ENCODE results near the gene BAD. TPM values are rescaled to one million over a fixed set of nuclear protein-coding genes. Genes with fewer than 3 reads are reported as not detected.
"Not testable (repeated sequence)": the region's sequence is repeated elsewhere in the genome, so short reads cannot be mapped to it uniquely, and the experiment has no call there.

The BAD gene
- total RNA-seq, 1 donor from 2014 or later: 156 TPM

DNA sequence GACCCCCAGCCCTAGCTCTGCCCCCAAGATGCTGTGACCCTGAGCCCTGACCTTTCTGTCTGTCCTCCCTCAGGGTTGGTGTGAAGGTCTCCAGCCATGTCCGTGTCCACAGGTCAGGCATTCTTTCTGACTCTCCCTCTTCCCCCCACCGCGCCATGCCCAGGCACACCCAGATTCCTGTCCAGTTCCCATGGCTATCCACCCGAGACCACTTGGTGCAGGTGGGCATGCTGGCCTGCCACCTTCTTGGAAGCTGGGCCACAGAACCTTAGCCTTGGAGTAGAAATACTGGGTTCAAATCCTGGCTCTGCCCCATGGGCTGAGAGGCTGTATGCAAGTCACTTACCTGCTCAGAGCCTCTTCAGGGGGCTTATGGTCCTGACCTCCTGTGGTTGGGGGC is 35.4 kb downstream of the BAD start:
- TF ChIP-seq, protein P1, sequence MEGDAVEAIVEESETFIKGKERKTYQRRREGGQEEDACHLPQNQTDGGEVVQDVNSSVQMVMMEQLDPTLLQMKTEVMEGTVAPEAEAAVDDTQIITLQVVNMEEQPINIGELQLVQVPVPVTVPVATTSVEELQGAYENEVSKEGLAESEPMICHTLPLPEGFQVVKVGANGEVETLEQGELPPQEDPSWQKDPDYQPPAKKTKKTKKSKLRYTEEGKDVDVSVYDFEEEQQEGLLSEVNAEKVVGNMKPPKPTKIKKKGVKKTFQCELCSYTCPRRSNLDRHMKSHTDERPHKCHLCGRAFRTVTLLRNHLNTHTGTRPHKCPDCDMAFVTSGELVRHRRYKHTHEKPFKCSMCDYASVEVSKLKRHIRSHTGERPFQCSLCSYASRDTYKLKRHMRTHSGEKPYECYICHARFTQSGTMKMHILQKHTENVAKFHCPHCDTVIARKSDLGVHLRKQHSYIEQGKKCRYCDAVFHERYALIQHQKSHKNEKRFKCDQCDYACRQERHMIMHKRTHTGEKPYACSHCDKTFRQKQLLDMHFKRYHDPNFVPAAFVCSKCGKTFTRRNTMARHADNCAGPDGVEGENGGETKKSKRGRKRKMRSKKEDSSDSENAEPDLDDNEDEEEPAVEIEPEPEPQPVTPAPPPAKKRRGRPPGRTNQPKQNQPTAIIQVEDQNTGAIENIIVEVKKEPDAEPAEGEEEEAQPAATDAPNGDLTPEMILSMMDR (conservative IDR thresholded peaks at IDR 0.05; ENCODE audit: low read depth, low read length): no peak
- H3K4me3 ChIP-seq (ENCODE audit: low read depth, low read length): no peak overlapping the region
- no peak for DNase-seq (ENCODE audit: low read depth)

DNA sequence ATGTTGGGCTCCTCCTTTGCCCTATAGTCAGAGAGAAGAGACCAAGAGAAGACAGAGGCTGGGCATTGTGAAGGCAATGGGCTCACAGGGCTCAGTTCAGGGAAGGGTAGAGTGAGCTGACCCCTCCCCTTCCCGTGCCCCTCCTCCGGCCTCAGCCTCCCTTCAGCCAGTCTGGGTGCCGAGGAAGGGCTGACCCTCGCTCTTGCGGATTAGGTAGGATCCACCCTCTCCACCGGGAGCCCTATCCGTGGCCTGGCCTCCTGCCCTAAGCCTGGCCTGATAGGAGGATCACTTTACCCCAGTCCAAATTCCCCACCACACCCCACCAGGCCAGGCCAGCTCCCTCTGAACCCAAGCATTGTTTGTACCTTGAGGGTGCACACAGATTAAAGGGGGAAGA is 35.9 kb downstream of the BAD start:
- H3K4me3 ChIP-seq (ENCODE audit: low read depth, low read length): no peak overlapping the region
- TF ChIP-seq, protein P1 (conservative IDR thresholded peaks at IDR 0.05; ENCODE audit: low read depth, low read length): no peak
- DNase-seq (ENCODE audit: low read depth): no peak

DNA sequence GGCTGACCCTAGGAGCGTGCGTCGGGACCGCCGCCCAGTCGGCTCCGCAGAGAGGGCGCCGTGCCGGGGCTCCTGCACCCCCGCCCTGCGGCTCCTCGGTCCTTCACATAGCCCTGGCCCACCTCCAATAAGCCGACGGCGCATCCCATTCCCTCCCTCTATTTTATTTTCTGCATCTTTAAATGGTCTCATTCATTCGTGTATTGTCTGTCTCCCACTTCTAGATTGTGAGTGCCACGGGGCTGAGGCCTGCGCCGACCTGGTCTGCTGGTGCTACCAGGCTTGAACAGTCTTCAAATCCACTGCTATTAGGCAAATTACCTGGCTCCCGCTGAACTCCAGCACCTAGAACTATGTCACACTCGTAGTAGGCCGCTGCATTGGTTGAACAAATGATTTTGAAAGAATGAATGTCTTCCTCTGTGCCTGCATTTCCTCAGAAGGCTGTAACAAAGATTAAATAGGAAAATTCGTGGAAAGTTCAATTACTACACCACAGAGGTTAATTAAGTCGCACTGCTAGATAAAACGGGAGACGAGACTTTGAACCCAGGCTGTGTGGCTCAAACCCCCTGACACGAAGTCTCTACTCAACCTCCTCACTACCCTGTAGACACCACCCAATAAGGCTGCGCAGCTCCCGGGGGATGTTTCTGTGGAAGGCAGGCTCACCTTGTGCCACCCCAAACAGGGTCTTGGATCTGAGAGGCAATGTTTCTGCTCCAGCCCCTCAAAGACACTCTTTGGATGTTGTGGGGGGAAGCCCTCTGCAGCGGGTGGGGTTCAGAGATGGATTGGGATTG is 36.5 kb downstream of the BAD start:
- DNase-seq (ENCODE audit: low read depth): no peak
- TF ChIP-seq, protein P1 (conservative IDR thresholded peaks at IDR 0.05; ENCODE audit: low read depth, low read length): no peak
- H3K4me3 ChIP-seq (ENCODE audit: low read depth, low read length): peak overlapping the region; percentile 90

DNA sequence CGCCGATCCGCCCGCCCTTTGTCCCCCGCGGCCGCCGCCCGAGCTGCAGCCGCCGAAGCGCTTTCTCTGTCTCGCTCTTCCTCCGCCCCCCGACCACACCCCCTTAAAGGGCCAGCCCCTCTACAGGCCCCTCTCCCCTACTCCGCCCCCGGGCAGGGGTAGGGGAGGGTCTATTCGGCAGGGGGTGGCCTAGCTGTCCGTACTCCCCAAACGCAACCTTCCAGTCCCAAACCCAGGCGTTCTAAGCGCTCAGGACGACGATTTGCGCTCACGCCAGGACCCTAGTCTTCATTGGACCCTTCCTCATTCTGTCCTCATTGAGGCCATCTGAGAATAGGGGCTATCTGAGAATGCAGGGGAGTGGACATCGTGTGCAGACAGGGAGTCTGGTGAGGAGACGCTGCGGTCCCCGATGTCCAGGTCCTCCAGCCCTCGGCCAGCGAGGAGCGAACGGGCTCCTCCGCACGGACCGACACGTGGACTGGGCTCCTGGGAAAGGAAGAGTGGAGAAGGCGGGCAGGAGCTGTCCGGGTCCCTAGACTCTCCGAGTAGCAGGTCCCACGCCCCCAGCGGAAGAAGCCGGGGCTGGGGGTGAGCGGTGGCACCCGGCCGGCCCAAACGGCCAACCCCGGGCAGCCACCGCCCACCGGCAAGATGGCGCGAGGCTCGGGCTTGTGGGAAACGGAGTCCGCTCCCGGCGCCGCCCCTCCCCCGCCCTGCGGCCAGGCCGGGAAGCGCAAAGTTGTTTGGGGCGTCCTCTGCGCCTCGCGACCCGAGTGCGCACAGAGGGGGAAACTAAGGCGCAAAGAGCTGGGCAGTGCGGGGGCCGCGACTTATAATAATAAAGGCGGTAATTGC is 37.4 kb downstream of the BAD start, which contains the start of gene PPP1R14B:
Gene PPP1R14B (minus strand): TSS at position 73 of the 858 bp plus-strand sequence. CDS start 270 bp downstream, outside the sequence.
- TF ChIP-seq, protein P1 (conservative IDR thresholded peaks at IDR 0.05; ENCODE audit: low read depth, low read length): no peak
- H3K4me3 ChIP-seq (ENCODE audit: low read depth, low read length): peak within 1 kb of the TSS; percentile 95
- DNase-seq (ENCODE audit: low read depth): no peak

DNA sequence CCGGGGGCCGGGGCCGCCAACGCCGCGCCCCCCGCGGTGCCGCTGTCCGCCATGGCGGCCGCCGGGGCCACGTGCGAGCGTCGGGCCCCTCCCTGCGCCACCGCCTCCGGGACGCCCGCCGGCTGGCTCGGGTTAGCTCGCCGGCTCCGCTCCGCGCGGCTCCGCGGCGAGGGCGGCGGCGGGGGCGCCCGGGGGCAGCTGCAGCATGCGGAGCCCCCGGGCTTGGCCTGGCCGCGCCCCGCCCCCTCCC is 37.9 kb downstream of the BAD start:
- H3K4me3 ChIP-seq (ENCODE audit: low read depth, low read length): peak overlapping the region; percentile 95

DNA sequence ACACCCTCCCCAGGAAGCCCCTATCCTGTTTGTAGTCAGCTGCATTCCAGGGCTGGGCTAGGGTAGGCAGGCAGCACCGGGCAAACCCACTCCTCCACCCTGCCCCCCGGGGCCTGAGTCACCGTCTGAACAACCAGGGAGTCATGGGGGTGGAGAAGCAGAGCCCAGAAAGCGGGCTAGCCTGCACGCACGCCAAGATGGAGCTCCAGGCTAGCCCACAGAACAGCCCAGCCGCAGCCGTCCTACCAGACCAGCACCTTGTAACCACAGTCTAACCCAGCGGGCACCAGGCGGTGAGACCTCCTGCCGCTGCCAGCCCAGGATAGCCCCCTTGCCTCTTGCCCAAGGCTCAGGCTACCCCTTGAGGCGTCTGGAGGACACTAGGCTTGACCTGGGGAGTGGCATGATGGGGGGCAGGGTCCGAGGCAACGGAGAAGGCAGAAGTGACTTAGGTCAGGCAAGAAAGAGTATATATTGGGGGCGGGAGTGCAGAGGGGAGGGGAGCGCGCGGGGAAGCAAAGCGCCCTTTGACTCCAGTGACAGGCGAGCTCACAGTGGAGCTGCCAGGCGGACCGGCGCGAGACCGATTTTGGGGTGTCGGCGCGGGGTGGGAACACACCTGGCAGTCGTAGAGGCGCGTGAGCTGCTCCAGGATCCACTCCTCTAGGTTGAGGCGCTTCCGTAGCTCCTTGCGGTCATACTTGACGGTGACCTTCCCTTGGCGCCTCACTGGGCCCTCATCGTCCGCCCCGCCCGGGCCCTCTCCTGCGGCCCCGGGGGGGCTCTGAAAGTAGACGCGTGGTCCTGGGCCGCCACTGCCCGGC is 38.5 kb downstream of the BAD start:
- H3K4me3 ChIP-seq (ENCODE audit: low read depth, low read length): peak overlapping the region; percentile 95
- TF ChIP-seq, protein P1 (conservative IDR thresholded peaks at IDR 0.05; ENCODE audit: low read depth, low read length): no peak
- DNase-seq (ENCODE audit: low read depth): no peak

More for the DNA sequence above, 37.9 kb downstream of the BAD start:
- not testable (repeated sequence) for DNase-seq (ENCODE audit: low read depth)

DNA sequence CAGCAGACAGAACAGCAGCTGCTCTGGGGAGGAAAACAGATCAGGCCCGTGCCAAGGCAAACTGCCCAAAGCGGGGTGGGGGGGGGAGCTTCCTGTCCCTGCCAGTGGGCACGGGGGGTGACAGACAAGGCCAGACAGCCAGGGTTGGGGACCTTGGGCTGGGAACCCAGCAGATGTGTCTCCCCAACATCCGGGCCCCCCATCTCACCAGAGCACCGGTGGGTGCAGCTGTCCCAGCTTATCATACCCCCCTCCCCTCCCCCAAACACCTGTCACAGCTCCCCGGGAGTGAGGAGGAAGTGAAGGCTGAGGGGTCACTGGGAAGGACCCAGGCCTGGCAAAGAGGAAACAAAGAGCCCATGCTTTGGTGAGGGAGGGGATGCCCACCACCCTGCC is 39.1 kb downstream of the BAD start:
- DNase-seq (ENCODE audit: low read depth): no peak
- TF ChIP-seq, protein P1 (conservative IDR thresholded peaks at IDR 0.05; ENCODE audit: low read depth, low read length): no peak
- H3K4me3 ChIP-seq (ENCODE audit: low read depth, low read length): peak overlapping the region; percentile 95
